HG02884 (cell line): ENCODE results near the gene CCDC102B.
"Not testable (repeated sequence)": the region's sequence is repeated elsewhere in the genome, so short reads cannot be mapped to it uniquely, and the experiment has no call there.

Experiments used
- ATAC-seq: cut with Tn5 transposase; IDR thresholded peaks from one replicate; pipeline ENCODE4 v1.9.1; 2021; ENCODE audit warnings: mild to moderate bottlenecking, moderate library complexity; ENCODE audit not compliant: unreplicated experiment

CCDC102B gene

GRCh38 chr18:68797871-68798270 is at the start of gene CCDC102B:
CCDC102B (plus strand) TSS chr18:68798080; CDS start chr18:68836764, 38,684 bp downstream.
- ATAC-seq: no peak

GRCh38 chr18:68757126-68757525 is 40.8 kb upstream of the CCDC102B start:
- no peak for ATAC-seq

- ATAC-seq: no peak
Measured at GRCh38 chr18:68759308-68759707, 38.6 kb upstream of the CCDC102B start.

GRCh38 chr18:68763083-68763482 is 34.8 kb upstream of the CCDC102B start:
- no peak for ATAC-seq

GRCh38 chr18:68764016-68764415 is 33.9 kb upstream of the CCDC102B start:
- ATAC-seq: no peak

GRCh38 chr18:68766433-68766832 is 31.4 kb upstream of the CCDC102B start:
- no peak for ATAC-seq

- no peak for ATAC-seq
Measured at GRCh38 chr18:68769461-68769860, 28.4 kb upstream of the CCDC102B start.

GRCh38 chr18:68772268-68772667 is 25.6 kb upstream of the CCDC102B start:
- no peak for ATAC-seq

- no peak for ATAC-seq
Measured at GRCh38 chr18:68778280-68778886, 19.5 kb upstream of the CCDC102B start.

GRCh38 chr18:68779169-68779568 is 18.7 kb upstream of the CCDC102B start:
- ATAC-seq: no peak

- ATAC-seq: no peak
Measured at GRCh38 chr18:68780802-68781635, 16.9 kb upstream of the CCDC102B start.

- no peak for ATAC-seq
Measured at GRCh38 chr18:68783506-68783905, 14.4 kb upstream of the CCDC102B start.

GRCh38 chr18:68784071-68784470 is 13.8 kb upstream of the CCDC102B start:
- ATAC-seq: no peak

- ATAC-seq: not testable (repeated sequence)
Measured at GRCh38 chr18:68790290-68790689, 7.6 kb upstream of the CCDC102B start.

- ATAC-seq: no peak
Measured at GRCh38 chr18:68791801-68792200, 6.1 kb upstream of the CCDC102B start.

GRCh38 chr18:68793951-68794350 is 3.9 kb upstream of the CCDC102B start:
- no peak for ATAC-seq

- ATAC-seq: no peak
Measured at GRCh38 chr18:68796936-68797690, 767 bp upstream of the CCDC102B start.

GRCh38 chr18:68800075-68800474 is 2.2 kb downstream of the CCDC102B start:
- ATAC-seq: no peak

GRCh38 chr18:68803356-68803755 is 5.5 kb downstream of the CCDC102B start:
- ATAC-seq: no peak

GRCh38 chr18:68817584-68817983 is 19.7 kb downstream of the CCDC102B start:
- ATAC-seq: no peak

- ATAC-seq: no peak
Measured at GRCh38 chr18:68818584-68818983, 20.7 kb downstream of the CCDC102B start.

- no peak for ATAC-seq
Measured at GRCh38 chr18:68822926-68823325, 25.0 kb downstream of the CCDC102B start.
